ENCODE results near the gene TMEM245.

TMEM245 gene

DNA sequence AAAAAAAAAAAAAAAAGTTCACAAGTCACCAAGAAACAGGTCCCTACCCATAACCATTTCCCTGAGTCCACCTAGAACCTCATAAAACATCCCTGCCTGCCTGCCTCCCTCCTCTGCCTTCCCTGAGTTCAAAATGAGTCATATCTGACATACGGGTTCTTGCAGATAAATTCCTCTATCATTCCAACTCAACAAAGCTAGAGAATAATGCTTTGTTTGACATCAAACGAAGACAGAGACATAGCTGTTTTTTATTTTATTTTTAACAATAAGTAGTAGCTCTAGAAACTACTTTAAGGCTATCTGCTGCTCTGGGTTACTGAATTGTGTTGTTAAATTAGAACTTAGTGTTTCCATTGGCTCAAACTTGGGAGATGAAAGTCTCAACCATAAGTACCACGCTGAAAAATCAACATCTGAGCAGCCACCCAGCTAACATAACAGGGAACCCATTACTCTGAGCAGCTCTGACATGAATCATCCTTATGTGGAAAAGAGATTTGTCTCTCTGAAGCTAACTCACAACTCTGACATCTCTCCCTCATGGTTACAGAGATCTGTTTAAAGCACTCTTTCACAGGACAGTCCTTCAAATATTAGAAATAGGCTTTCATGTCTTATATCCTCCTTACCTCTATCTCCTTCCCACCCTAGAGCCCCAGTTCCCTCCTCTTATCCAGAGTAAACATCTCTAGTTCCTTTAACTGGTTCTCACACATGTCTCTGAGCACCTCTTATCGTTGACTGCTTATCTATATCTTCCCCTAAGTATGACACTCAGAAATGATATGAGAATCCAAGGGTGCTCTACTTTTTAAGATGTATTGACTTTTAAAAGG lies 12.1 kb downstream of the TMEM245 start:
- Histone ChIP-seq H3K27me3 (replicated peaks) (no peaks in the 10 kb centered on the region), H3K4me3 (ENCODE audit: low read depth, low read length) (peak overlapping the region; percentile 16), H3K27ac (peak overlapping the region; percentile 93), H3K36me3 (replicated peaks) (no peaks in the 10 kb centered on the region)
- in situ Hi-C loops (cut with HindIII; ENCODE audit: low pct_ligation_motif_present, low sequenced_read_pairs) = no loop called here
- TF ChIP-seq, protein P1, sequence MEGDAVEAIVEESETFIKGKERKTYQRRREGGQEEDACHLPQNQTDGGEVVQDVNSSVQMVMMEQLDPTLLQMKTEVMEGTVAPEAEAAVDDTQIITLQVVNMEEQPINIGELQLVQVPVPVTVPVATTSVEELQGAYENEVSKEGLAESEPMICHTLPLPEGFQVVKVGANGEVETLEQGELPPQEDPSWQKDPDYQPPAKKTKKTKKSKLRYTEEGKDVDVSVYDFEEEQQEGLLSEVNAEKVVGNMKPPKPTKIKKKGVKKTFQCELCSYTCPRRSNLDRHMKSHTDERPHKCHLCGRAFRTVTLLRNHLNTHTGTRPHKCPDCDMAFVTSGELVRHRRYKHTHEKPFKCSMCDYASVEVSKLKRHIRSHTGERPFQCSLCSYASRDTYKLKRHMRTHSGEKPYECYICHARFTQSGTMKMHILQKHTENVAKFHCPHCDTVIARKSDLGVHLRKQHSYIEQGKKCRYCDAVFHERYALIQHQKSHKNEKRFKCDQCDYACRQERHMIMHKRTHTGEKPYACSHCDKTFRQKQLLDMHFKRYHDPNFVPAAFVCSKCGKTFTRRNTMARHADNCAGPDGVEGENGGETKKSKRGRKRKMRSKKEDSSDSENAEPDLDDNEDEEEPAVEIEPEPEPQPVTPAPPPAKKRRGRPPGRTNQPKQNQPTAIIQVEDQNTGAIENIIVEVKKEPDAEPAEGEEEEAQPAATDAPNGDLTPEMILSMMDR (IDR thresholded peaks at IDR 0.05; ENCODE audit: low read depth, low read length, missing control alignments) = no peak
- peak; percentile 79 for DNase-seq

DNA sequence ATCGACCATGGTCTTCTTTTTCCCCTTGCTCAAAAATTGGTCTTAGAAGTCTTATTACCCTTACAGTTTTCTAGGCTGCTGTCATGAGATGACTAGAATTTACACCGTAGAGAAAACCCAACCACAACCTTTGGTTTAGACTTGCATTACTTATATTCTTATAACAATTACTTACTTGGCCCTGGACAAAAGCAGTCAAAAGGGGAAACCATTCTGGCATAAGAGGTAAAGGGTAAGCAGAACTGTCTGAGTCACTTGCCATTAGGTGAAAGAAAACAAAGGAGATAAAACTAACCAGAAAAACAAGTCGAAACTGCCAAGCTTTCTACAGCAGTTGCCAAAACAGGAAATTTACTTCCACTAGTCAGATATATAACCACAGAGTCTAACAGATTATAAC lies 17.9 kb downstream of the TMEM245 start:
- Histone ChIP-seq H3K27ac (peak overlapping the region; percentile 52), H3K4me3 (ENCODE audit: low read depth, low read length) (no peak overlapping the region), H3K27me3 (replicated peaks) (no peaks in the 10 kb centered on the region), H3K36me3 (replicated peaks) (no peaks in the 10 kb centered on the region)
- peak; percentile 68 for DNase-seq
- in situ Hi-C loops (cut with HindIII; ENCODE audit: low pct_ligation_motif_present, low sequenced_read_pairs) = no loop called here
- TF ChIP-seq, protein P1 (IDR thresholded peaks at IDR 0.05; ENCODE audit: low read depth, low read length, missing control alignments) = no peak

DNA sequence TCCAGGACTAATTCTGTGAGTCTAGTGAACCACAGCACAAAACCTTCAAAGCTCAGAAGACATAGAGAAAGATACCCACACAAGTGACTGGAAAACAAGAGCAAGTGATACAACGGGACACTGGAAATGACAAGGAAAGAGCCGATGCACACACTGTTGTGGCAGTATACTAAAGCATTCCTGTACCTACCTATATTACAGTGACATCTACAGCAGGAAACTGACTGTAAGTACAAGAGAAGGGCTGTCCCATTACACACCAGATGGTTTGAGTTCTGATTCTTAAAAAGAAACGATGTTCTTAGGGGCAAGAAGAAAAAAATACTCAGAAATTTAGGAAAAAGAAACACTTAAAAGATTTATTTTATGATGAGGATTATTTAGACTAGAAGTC lies 18.5 kb downstream of the TMEM245 start:
- in situ Hi-C loops (cut with HindIII; ENCODE audit: low pct_ligation_motif_present, low sequenced_read_pairs) = no loop called here
- Histone ChIP-seq H3K27ac (no peak overlapping the region), H3K36me3 (replicated peaks) (no peaks in the 10 kb centered on the region), H3K4me3 (ENCODE audit: low read depth, low read length) (no peak overlapping the region), H3K27me3 (replicated peaks) (no peaks in the 10 kb centered on the region)
- TF ChIP-seq, protein P1 (IDR thresholded peaks at IDR 0.05; ENCODE audit: low read depth, low read length, missing control alignments) = no peak
- DNase-seq = no peak

DNA sequence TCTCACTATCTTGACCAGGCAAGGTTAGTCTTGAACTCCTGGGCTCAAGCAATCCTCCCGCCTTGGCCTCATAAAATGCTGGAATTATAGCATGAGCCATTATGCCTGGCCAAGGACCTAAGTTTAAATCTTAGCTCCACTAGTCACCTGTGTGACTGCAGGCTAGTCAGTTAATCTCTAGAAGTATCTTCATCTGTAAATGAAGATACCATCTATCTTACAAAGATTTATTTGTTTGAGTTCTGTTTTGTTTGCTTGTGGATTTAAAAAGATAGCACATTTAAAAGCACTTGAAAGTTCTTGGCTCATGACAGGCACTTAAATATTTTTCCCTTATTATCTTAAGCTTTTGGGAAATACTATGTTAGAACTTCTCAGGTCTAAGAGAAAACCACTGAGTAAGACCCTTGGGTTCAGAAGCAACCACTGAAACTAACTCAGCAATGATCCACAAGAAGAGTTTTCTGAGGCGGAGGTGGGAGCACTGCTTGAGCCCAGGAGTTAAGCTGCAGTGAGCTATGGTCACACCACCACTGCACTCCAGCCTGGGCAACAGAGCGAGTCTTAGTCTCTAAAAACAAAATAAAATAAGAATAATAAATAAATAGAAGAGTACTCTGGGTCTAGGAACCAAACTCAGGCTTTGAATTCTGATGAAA lies 19.1 kb downstream of the TMEM245 start:
- Histone ChIP-seq H3K27me3 (replicated peaks) (no peaks in the 10 kb centered on the region), H3K36me3 (replicated peaks) (no peaks in the 10 kb centered on the region), H3K4me3 (ENCODE audit: low read depth, low read length) (no peak overlapping the region), H3K27ac (no peak overlapping the region)
- TF ChIP-seq, protein P1 (IDR thresholded peaks at IDR 0.05; ENCODE audit: low read depth, low read length, missing control alignments) = no peak
- in situ Hi-C loops (cut with HindIII; ENCODE audit: low pct_ligation_motif_present, low sequenced_read_pairs) = no loop called here
- no peak for DNase-seq

DNA sequence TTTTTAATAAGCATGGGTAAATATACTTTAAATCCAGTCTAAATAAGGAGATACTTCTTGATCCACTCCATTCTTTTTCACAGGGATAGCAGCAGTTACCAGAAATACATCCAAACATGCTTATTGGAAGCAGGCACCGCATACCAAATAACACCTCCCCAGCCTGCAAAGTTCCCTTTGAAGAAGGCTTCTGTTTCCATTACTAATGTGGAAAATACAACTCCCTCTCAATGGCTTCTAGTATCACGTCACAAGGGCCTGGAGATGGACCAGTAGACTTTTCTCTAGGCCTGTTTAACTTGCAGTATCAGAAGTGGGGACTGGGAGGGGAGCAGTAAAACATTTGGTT lies 20.8 kb downstream of the TMEM245 start:
- no peak for DNase-seq
- H3K27ac ChIP-seq = peak overlapping the region; percentile 65
- H3K36me3 ChIP-seq (replicated peaks) = peaks cover 6% of the 10 kb centered on the region
- in situ Hi-C loops (cut with HindIII; ENCODE audit: low pct_ligation_motif_present, low sequenced_read_pairs) = no loop called here
- H3K4me3 ChIP-seq (ENCODE audit: low read depth, low read length) = no peak overlapping the region
- no peaks in the 10 kb centered on the region for H3K27me3 ChIP-seq (replicated peaks)
- TF ChIP-seq, protein P1 (IDR thresholded peaks at IDR 0.05; ENCODE audit: low read depth, low read length, missing control alignments) = no peak
